ENCODE data around the gene SLC25A22.

The SLC25A22 gene

DNA sequence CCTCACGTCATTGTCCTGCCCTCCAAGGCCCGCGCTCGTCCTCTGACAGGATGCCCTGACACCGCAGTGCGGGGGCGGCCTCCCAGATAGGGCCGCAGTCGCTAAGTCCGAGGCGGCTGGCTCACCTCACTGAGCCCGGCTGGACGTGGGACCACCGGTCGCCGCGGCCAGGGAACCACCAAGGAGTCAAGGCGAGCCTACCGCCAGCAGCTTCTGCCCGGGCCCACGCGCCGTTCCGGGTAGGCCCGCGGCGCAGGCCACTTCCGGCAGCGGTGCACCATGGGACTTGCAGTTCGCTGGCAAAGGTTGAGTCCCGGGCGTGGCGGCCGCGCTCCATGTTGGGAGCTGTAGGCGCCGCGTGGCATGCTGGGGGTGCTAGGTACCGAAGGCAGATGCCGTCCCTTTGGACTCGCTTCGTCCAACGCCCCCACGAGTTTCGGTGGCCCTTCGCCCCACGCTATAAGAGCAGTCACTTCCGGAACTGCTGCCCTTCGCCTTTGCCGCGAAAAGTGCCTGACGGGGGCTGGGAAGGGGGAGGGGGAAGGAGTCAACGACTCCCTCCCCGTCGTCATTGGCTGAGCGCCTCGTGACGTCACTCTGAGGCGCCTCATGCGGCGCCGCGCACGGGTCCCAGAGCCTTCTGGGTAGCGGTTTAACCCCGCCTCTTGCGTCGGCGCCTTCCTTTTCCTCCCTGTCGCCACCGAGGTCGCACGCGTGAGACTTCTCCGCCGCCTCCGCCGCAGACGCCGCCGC, 11.4 kb upstream of the SLC25A22 start, which contains the start of gene RPLP2:
TSS of gene RPLP2 (plus strand) at position 681 of the 753 bp plus-strand sequence. CDS start 268 bp downstream, outside the sequence.
- Histone ChIP-seq H3K9ac (ENCODE audit: low read depth, low read length, poor library complexity, severe bottlenecking) (peak within 1 kb of the TSS; percentile 93), H3K4me3 (ENCODE audit: low read length, poor library complexity, severe bottlenecking) (peak within 1 kb of the TSS; percentile 89), H3K36me3 (ENCODE audit: insufficient read depth, low read length) (peaks cover 20% of the 10 kb centered on the region; the same call in 1 of the 2 replicates), H3K9me2 (replicated peaks; ENCODE audit: low read depth, low read length) (no peaks in the 10 kb centered on the region), H3K4me1 (ENCODE audit: insufficient read depth, low read length, poor library complexity, severe bottlenecking) (peaks cover 32% of the 10 kb centered on the region), H2AFZ (ENCODE audit: low read length) (peak within 1 kb of the TSS; percentile 86), H3K9me3 (ENCODE audit: insufficient read depth, low read depth, low read length) (no peaks in the 10 kb centered on the region), H3K27me3 (ENCODE audit: insufficient read depth, low read length, poor library complexity, severe bottlenecking) (peaks cover 5% of the 10 kb centered on the region), H3K79me2 (ENCODE audit: insufficient read depth, low read length) (peaks cover 58% of the 10 kb centered on the region), H4K20me1 (ENCODE audit: insufficient read depth, low read length, poor library complexity, severe bottlenecking) (peaks cover 32% of the 10 kb centered on the region), H3F3A (ENCODE audit: low read depth) (no peaks in the 10 kb centered on the region; the same call in 1 of the 2 replicates), H3K4me2 (ENCODE audit: low read depth, low read length, poor library complexity, severe bottlenecking) (peak within 1 kb of the TSS; percentile 94)
- TF ChIP-seq CTCF (conservative IDR thresholded peaks at IDR 0.05; ENCODE audit: low read length) (no peak), EZH2phosphoT487 (IDR thresholded peaks at IDR 0.05; ENCODE audit: borderline replicate concordance) (no peak)

- Histone ChIP-seq H3K4me1 (ENCODE audit: insufficient read depth, low read length, poor library complexity, severe bottlenecking) (peaks cover 40% of the 10 kb centered on the region), H4K20me1 (ENCODE audit: insufficient read depth, low read length, poor library complexity, severe bottlenecking) (peaks cover 37% of the 10 kb centered on the region), H3K9me3 (ENCODE audit: insufficient read depth, low read depth, low read length) (no peaks in the 10 kb centered on the region), H3K79me2 (ENCODE audit: insufficient read depth, low read length) (peaks cover 66% of the 10 kb centered on the region), H3K9ac (ENCODE audit: low read depth, low read length, poor library complexity, severe bottlenecking) (peak overlapping the region; percentile 93), H3K27me3 (ENCODE audit: insufficient read depth, low read length, poor library complexity, severe bottlenecking) (peaks cover 5% of the 10 kb centered on the region), H3K36me3 (ENCODE audit: insufficient read depth, low read length) (peaks cover 20% of the 10 kb centered on the region; the same call in 1 of the 2 replicates), H3K9me2 (replicated peaks; ENCODE audit: low read depth, low read length) (no peaks in the 10 kb centered on the region), H3K4me3 (ENCODE audit: low read length, poor library complexity, severe bottlenecking) (peak overlapping the region; percentile 89), H2AFZ (ENCODE audit: low read length) (peak overlapping the region; percentile 86), H3F3A (ENCODE audit: low read depth) (no peaks in the 10 kb centered on the region; the same call in 1 of the 2 replicates), H3K4me2 (ENCODE audit: low read depth, low read length, poor library complexity, severe bottlenecking) (peak overlapping the region; percentile 94)
- TF ChIP-seq CTCF (conservative IDR thresholded peaks at IDR 0.05; ENCODE audit: low read length) (no peak), EZH2phosphoT487 (IDR thresholded peaks at IDR 0.05; ENCODE audit: borderline replicate concordance) (no peak)
These were observed 10.6 kb upstream of the SLC25A22 start for GRCh38 chr11:808427-809286.

DNA sequence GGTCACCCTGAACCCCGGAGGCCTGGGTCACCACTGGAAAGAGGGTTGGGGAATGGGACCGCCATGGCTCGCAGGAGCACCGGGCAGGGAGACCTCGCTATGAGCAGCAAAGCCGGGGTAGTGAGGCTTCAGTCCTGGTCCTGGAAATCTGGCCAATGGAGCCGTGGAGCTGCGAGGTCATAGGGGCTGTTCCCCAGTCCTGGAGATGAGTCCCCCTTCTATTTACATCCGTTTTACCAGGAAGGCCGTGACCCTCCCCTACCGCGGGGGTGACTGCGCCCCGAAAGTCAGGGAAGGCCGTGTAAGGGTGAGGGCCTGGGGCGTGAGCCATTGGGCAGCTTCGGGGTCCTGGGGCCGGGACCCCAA, 6.5 kb upstream of the SLC25A22 start:
- no peak for TF ChIP-seq EZH2phosphoT487 (IDR thresholded peaks at IDR 0.05; ENCODE audit: borderline replicate concordance)
- TF ChIP-seq CTCF (conservative IDR thresholded peaks at IDR 0.05; ENCODE audit: low read length) = no peak
- H3K9ac ChIP-seq (ENCODE audit: low read depth, low read length, poor library complexity, severe bottlenecking) = peak overlapping the region; percentile 99
- H3K4me1 ChIP-seq (ENCODE audit: insufficient read depth, low read length, poor library complexity, severe bottlenecking) = peaks cover 26% of the 10 kb centered on the region

More for the DNA sequence above, 6.5 kb upstream of the SLC25A22 start:
- Histone ChIP-seq H3K79me2 (ENCODE audit: insufficient read depth, low read length) (peaks cover 40% of the 10 kb centered on the region), H3K9me3 (ENCODE audit: insufficient read depth, low read depth, low read length) (no peaks in the 10 kb centered on the region), H3K4me2 (ENCODE audit: low read depth, low read length, poor library complexity, severe bottlenecking) (peak overlapping the region; percentile 100), H3K9me2 (replicated peaks; ENCODE audit: low read depth, low read length) (no peaks in the 10 kb centered on the region), H3F3A (ENCODE audit: low read depth) (no peaks in the 10 kb centered on the region; the same call in 1 of the 2 replicates), H3K4me3 (ENCODE audit: low read length, poor library complexity, severe bottlenecking) (peak overlapping the region; percentile 95), H2AFZ (ENCODE audit: low read length) (peak overlapping the region; percentile 68), H4K20me1 (ENCODE audit: insufficient read depth, low read length, poor library complexity, severe bottlenecking) (peaks cover 7% of the 10 kb centered on the region), H3K27me3 (ENCODE audit: insufficient read depth, low read length, poor library complexity, severe bottlenecking) (no peaks in the 10 kb centered on the region), H3K36me3 (ENCODE audit: insufficient read depth, low read length) (no peaks in the 10 kb centered on the region)

All from Loucy (cell line).